Hepatocyte (in vitro differentiated cells): ENCODE measurements around the gene ZNF680.

Experiments
- EZH2 ChIP-seq: fragments of 200-600 bp; sonication (generic); IDR thresholded peaks from 2 replicates; pipeline ENCODE4 v1.6.1; 2016; ENCODE audit warnings: antibody characterized with exemption, mild to moderate bottlenecking, borderline replicate concordance
- TF ChIP-seq, protein P1 (sequence below): fragments of 200-600 bp; sonication (generic); IDR thresholded peaks from 2 replicates; pipeline ENCODE4 v1.5.1; 2016; ENCODE audit warnings: antibody characterized with exemption, mild to moderate bottlenecking; ENCODE audit not compliant: poor library complexity

DNA sequence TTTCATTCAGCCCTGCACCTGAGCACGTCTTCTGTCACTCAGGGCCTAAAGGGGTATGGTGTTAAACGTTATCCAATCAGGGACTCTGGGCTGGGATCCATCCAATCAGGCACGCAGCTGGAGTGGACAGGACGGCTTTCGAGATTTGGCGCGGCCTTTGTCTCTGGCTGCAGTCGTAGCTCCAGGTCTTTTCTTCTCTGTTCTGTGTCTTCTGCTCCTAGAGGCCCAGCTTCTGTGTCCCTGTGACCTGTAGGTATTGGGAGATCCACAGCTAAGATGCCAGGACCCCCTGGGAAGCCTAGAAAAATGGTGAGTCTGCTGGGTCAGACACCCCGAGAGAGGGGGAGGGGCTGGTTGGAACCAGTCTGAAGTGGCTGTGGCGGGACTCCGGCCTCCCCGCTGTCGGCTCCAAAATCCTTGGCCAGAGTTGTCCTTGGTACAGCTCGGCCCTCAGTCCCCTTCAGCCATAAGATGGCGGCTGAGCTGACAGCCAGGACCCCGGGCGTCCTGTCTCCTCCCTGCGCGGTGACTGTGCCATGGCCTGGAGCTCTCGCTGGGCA lies 11.7 kb upstream of the ZNF680 start:
- TF ChIP-seq, protein P1, sequence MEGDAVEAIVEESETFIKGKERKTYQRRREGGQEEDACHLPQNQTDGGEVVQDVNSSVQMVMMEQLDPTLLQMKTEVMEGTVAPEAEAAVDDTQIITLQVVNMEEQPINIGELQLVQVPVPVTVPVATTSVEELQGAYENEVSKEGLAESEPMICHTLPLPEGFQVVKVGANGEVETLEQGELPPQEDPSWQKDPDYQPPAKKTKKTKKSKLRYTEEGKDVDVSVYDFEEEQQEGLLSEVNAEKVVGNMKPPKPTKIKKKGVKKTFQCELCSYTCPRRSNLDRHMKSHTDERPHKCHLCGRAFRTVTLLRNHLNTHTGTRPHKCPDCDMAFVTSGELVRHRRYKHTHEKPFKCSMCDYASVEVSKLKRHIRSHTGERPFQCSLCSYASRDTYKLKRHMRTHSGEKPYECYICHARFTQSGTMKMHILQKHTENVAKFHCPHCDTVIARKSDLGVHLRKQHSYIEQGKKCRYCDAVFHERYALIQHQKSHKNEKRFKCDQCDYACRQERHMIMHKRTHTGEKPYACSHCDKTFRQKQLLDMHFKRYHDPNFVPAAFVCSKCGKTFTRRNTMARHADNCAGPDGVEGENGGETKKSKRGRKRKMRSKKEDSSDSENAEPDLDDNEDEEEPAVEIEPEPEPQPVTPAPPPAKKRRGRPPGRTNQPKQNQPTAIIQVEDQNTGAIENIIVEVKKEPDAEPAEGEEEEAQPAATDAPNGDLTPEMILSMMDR, result no peak
- no peak for TF ChIP-seq EZH2
